H1 (cell line): ENCODE data around the gene CHSY1. TPM values are rescaled to one million over a fixed set of nuclear protein-coding genes. Genes with fewer than 3 reads are reported as not detected.

Experiments used
- ASH2L ChIP-seq: fragments of 200-600, 300-600 bp; sonication (generic); IDR thresholded peaks from one replicate; pipeline ENCODE4 v1.7.1; 2017; ENCODE audit warnings: low read length
- CBX5 ChIP-seq: fragments of 300-800, 300-1000 bp; sonication (generic); IDR thresholded peaks from 2 replicates; pipeline ENCODE4 v1.7.1; 2016; ENCODE audit warnings: antibody characterized with exemption, low read length, low read depth
- E2F6 ChIP-seq: IDR thresholded peaks from 2 replicates; pipeline ENCODE4 v1.6.1; 2012; ENCODE audit warnings: inconsistent platforms
- EZH2 ChIP-seq: fragments of 200-600 bp; sonication (generic); IDR thresholded peaks from 2 replicates; pipeline ENCODE4 v1.7.1; 2012; ENCODE audit warnings: low read depth, mild to moderate bottlenecking, moderate library complexity, low read length, inconsistent platforms; ENCODE audit not compliant: severe bottlenecking
- GABPA ChIP-seq: IDR thresholded peaks from 2 replicates; pipeline ENCODE4 v1.6.1; 2011; ENCODE audit warnings: mild to moderate bottlenecking, low read length, moderate library complexity, borderline replicate concordance; ENCODE audit not compliant: insufficient read depth
- HDAC6 ChIP-seq: IDR thresholded peaks from one replicate; pipeline ENCODE4 v1.7.1; 2012; ENCODE audit warnings: low read depth, mild to moderate bottlenecking, inconsistent platforms, low read length, moderate library complexity
- NRF1 ChIP-seq: IDR thresholded peaks from 2 replicates; pipeline ENCODE4 v1.6.1; 2011; ENCODE audit warnings: mild to moderate bottlenecking, low read depth, low read length, improper control_type of control experiment
- RAD21 ChIP-seq, 2 experiments: IDR thresholded peaks in 1 of 2; conservative IDR thresholded peaks in 1 of 2; 2 replicates each; pipeline ENCODE4 v1.6.1; 2011; ENCODE audit warnings: low read depth in 2 of 2, low read length in 2 of 2, improper control_type of control experiment in 1 of 2, inconsistent platforms in 1 of 2, mild to moderate bottlenecking in 1 of 2, moderate library complexity in 1 of 2
- RXRA ChIP-seq: IDR thresholded peaks from 2 replicates; pipeline ENCODE4 v1.6.1; 2011; ENCODE audit warnings: low read depth, mild to moderate bottlenecking, low read length, moderate library complexity; ENCODE audit not compliant: insufficient read depth
- SUZ12 ChIP-seq: fragments of 200-600 bp; sonication (generic); IDR thresholded peaks from 2 replicates; pipeline ENCODE4 v1.6.1; 2012; ENCODE audit warnings: mild to moderate bottlenecking, inconsistent platforms, low read length, moderate library complexity, mixed read lengths
- TAF7 ChIP-seq: optimal IDR thresholded peaks from 2 replicates; pipeline ENCODE3; 2011; ENCODE audit warnings: low read depth, mild to moderate bottlenecking, inconsistent platforms, low read length, moderate library complexity, borderline replicate concordance
- TBP ChIP-seq: IDR thresholded peaks from 2 replicates; pipeline ENCODE4 v1.6.1; 2011; ENCODE audit warnings: low read depth, low read length, improper control_type of control experiment
- TCF12 ChIP-seq: IDR thresholded peaks from 2 replicates; pipeline ENCODE4 v1.6.1; 2011; ENCODE audit warnings: low read depth, mild to moderate bottlenecking, low read length
- polyA plus RNA-seq, 7 experiments: library from polyadenylated mRNA; depleted of rRNA in 3 of 7; stranded (reverse) in 5 of 7; unstranded in 2 of 7; fragments of >200 nt in 5 of 7; fragments of 200-250 nt in 2 of 7; gene quantifications; 1 replicate in 5 of 7; 2 replicates in 1 of 7; 4 replicates in 1 of 7; pipeline versions ENCODE4 v1.2.1 to v1.2.3, GENCODE V29; 2011 to 2013; ENCODE audit warnings: missing spikeins in 2 of 7, mixed read lengths in 2 of 7
- total RNA-seq: library from RNA; stranded (reverse); fragmentation: NEBNext Ultra II Directional; extraction: Animal tissue kit (Norgen Biotek cat#: 25700); gene quantifications from 2 replicates; pipeline ENCODE4 v1.2.1, GENCODE V29; 2021

Gene CHSY1
- total and polyA plus RNA-seq, 2 of the 8 experiments (the other 6 are each of a cell fraction or from before 2014, with no cell fraction given), result 24.9 to 60.7 TPM

DNA sequence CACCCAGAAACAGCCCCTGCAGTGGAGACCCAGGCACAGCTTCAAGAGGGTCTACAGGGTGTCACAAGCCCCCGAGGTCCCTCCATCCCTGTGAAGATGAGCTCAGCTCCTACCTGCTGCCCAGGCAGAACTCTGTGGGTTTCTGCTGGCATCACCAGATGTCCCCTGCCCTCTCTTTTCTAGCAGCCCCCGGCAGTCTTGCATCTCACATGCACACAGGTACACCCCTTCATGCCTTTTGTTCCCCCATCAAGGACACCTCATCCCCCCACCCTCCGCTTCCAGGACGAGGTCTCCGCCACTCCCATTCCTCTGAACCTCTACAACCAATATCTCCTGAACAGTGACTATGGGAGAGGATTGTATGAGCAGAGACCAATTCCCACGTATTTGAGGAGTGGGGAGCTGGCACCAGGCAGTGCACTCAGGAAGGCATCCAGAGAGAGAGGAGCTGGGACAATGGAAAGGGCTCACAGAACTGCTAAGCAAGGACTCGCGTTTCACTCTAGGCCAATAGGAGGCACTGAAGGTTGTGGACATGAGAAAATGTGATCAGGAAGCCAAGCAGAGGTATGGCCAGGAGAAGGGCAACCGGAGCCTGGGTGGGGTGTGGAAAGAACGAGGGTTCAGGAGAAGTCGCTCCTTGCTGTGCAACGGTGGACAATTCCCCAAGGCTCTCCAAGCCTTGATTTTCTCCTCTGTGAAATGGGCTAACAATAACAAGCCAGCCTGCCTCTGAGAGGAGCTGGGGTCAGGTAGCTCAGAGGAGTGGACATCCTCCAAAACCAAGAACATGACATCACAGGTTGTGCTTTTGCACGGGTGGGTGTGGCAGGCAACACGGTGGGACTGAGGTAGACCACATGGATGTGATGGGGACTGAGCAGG is 115.2 kb downstream of the CHSY1 start (continued):
- TF ChIP-seq ASH2L (no peak), NRF1 (no peak), GABPA (no peak), TCF12 (no peak), RXRA (no peak), RAD21 (IDR thresholded peaks at IDR 0.05 in 1 of 2, conservative IDR thresholded peaks at IDR 0.05 in 1 of 2; ENCODE audit: low read depth in 2 of 2, low read length in 2 of 2) (peak in 1 of 2 experiments; percentile 32; a peak in 1 of 4 replicates), TAF7 (no peak), EZH2 (no peak), TBP (no peak), CBX5 (no peak), E2F6 (no peak), SUZ12 (no peak), HDAC6 (no peak)
